ENCODE results near the gene SH3GL2.

The SH3GL2 gene

GRCh38 chr9:17578911-17579793, at the start of gene SH3GL2:
SH3GL2 (plus strand) TSS chr9:17579066.
- TF ChIP-seq CTCF (IDR thresholded peaks at IDR 0.05; ENCODE audit: low read depth, low read length, missing control alignments) = no peak
- peak within 1 kb of the TSS; percentile 46 for H3K4me3 ChIP-seq (replicated peaks; ENCODE audit: low read depth, low read length)
- DNase-seq (ENCODE audit: extremely low read depth, low read depth) = no peak

- H3K4me3 ChIP-seq (replicated peaks; ENCODE audit: low read depth, low read length) = no peak overlapping the region
- peak; percentile 15 for DNase-seq (ENCODE audit: extremely low read depth, low read depth)
- peak; percentile 61 for TF ChIP-seq CTCF (IDR thresholded peaks at IDR 0.05; ENCODE audit: low read depth, low read length, missing control alignments)
Measured at GRCh38 chr9:17531642-17532254, 47.1 kb upstream of the SH3GL2 start.

DNA sequence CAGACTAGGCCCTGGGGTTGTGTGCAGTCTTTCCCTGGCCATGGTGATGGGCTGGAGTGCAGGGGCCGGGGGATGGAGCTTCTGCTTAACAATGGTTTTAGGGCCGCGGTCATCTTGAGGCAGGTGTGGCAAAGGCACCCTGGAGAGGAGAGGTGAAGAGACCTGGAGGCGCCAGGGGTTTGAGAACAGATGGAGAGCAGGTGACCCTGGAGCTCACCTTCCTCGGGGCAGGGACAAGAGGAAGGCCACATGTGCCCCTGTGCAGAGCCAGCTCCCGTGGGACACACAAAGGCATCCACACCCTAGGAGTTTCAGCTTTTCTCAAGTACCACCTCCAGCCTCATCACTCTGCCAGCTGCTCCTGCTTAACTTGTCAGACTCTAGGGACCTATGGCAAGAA, 46.4 kb upstream of the SH3GL2 start:
- no peak for DNase-seq (ENCODE audit: extremely low read depth, low read depth)
- TF ChIP-seq CTCF (IDR thresholded peaks at IDR 0.05; ENCODE audit: low read depth, low read length, missing control alignments) = no peak
- H3K4me3 ChIP-seq (replicated peaks; ENCODE audit: low read depth, low read length) = no peak overlapping the region

DNA sequence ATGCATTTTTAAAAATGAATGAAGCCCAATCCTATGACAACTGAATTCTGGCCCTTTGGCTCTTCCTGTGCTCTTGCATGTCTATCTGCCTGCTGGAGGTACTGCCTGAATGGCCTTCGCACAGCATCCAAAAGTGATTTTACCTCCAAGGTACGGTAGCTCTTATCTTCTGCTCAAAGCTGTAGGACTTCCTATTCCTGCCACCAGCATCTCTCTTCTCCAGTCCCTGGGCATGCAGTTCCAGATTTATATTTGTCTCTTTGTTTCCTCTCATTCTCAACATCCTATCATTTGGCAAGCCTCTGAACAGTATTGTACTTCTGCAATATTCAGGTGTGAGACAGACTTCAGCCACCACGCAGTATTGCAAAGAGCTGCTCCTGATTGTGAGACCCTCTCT, 43.7 kb upstream of the SH3GL2 start:
- no peak for TF ChIP-seq CTCF (IDR thresholded peaks at IDR 0.05; ENCODE audit: low read depth, low read length, missing control alignments)
- DNase-seq (ENCODE audit: extremely low read depth, low read depth) = no peak
- H3K4me3 ChIP-seq (replicated peaks; ENCODE audit: low read depth, low read length) = no peak overlapping the region

- no peak for DNase-seq (ENCODE audit: extremely low read depth, low read depth)
- H3K4me3 ChIP-seq (replicated peaks; ENCODE audit: low read depth, low read length) = no peak overlapping the region
- TF ChIP-seq CTCF (IDR thresholded peaks at IDR 0.05; ENCODE audit: low read depth, low read length, missing control alignments) = no peak
Measured at GRCh38 chr9:17536027-17536426, 42.8 kb upstream of the SH3GL2 start.

GRCh38 chr9:17551023-17551422, 27.8 kb upstream of the SH3GL2 start:
- DNase-seq (ENCODE audit: extremely low read depth, low read depth) = no peak
- no peak for TF ChIP-seq CTCF (IDR thresholded peaks at IDR 0.05; ENCODE audit: low read depth, low read length, missing control alignments)
- H3K4me3 ChIP-seq (replicated peaks; ENCODE audit: low read depth, low read length) = no peak overlapping the region

Measured in HFF-Myc (cell line).